Activated naive CD4-positive, alpha-beta T cell treated with anti-CD3 and anti-CD28 coated beads for 36 hours (primary cell): ENCODE measurements around the gene DLG4. TPM values are rescaled to one million over a fixed set of nuclear protein-coding genes. Genes with fewer than 3 reads are reported as not detected.

Experiments
- CTCF ChIA-PET: fragments of 350-600 bp; sonication (Branson Sonifier 250); formaldehyde crosslinking; loops from one replicate; lab custom pipeline; 2021; ENCODE audit warnings: antibody characterized with exemption; lab: Charles Lee
- DNase-seq: peaks from one replicate; pipeline ENCODE4 v3.0.0-alpha.2; 2020
- H3K27ac Mint-ChIP-seq: one replicate; pipeline ENCODE4 v1.8.0; 2021; ENCODE audit warnings: mild to moderate bottlenecking, mixed read lengths
- H3K27me3 Mint-ChIP-seq: one replicate; pipeline ENCODE4 v1.8.0; 2021; ENCODE audit warnings: low read depth, mixed read lengths
- H3K36me3 Mint-ChIP-seq: one replicate; pipeline ENCODE4 v1.8.0; 2021; ENCODE audit warnings: low read depth, mixed read lengths
- H3K4me1 Mint-ChIP-seq: one replicate; pipeline ENCODE4 v1.8.0; 2021; ENCODE audit warnings: low read depth, mixed read lengths
- H3K4me3 Mint-ChIP-seq: one replicate; pipeline ENCODE4 v1.8.0; 2021; ENCODE audit warnings: mild to moderate bottlenecking, moderate library complexity, mixed read lengths
- H3K9me3 Mint-ChIP-seq: one replicate; pipeline ENCODE4 v1.8.0; 2021; ENCODE audit warnings: mixed read lengths
- intact Hi-C: fragments of 100-400 bp; cut with micrococcal nuclease; formaldehyde crosslinking; loops from one replicate; pipeline ENCODE4 v1.15.1; 2023
- total RNA-seq, 2 experiments: library from RNA; stranded (reverse); gene quantifications; one replicate each; pipeline ENCODE4 v1.2.3, GENCODE V29; 2021

DLG4 gene
- total RNA-seq, 2 experiments from 2014 or later = 13.6 to 13.8 TPM

GRCh38 chr17:7237266-7237760 lies 17.7 kb upstream of the DLG4 start:
- CTCF ChIA-PET = interaction anchor here (0.5 to 2.5 kb wide), 4 partner anchors 17 to 61 kb away, joined by 3 to 8 read pairs (median 4); partner anchors contain the start of genes ACADVL and DLG4
- Mint-ChIP-seq H3K36me3 (peaks cover 26% of the 10 kb centered on the region), H3K4me1 (peaks cover 68% of the 10 kb centered on the region), H3K27ac (peak overlapping the region; percentile 86), H3K27me3 (no peaks in the 10 kb centered on the region), H3K9me3 (no peaks in the 10 kb centered on the region), H3K4me3 (peak overlapping the region; percentile 94)
- intact Hi-C loops = loop anchor here (5.0 kb wide), 1 partner anchor 605 kb away; no protein-coding TSS in a partner anchor
- no peak for DNase-seq

- peaks cover 69% of the 10 kb centered on the region for H3K4me1 Mint-ChIP-seq
- H3K27ac Mint-ChIP-seq = peak overlapping the region; percentile 86
- CTCF ChIA-PET = interaction anchor here (0.7 to 1.0 kb wide), 2 partner anchors 16 to 17 kb away, joined by 3 to 4 read pairs; partner anchors contain the start of genes ACADVL and DLG4
- intact Hi-C loops = loop anchor here (5.0 kb wide), 1 partner anchor 605 kb away; no protein-coding TSS in a partner anchor
- no peaks in the 10 kb centered on the region for H3K9me3 Mint-ChIP-seq
- H3K27me3 Mint-ChIP-seq = no peaks in the 10 kb centered on the region
- H3K36me3 Mint-ChIP-seq = peaks cover 25% of the 10 kb centered on the region
- no peak for DNase-seq
- peak overlapping the region; percentile 94 for H3K4me3 Mint-ChIP-seq
These were observed 17.2 kb upstream of the DLG4 start for GRCh38 chr17:7236808-7237207.

GRCh38 chr17:7235693-7236665 lies 16.3 kb upstream of the DLG4 start:
- Mint-ChIP-seq H3K4me3 (peak overlapping the region; percentile 90), H3K27ac (peak overlapping the region; percentile 22), H3K4me1 (peaks cover 61% of the 10 kb centered on the region), H3K27me3 (no peaks in the 10 kb centered on the region), H3K9me3 (no peaks in the 10 kb centered on the region), H3K36me3 (peaks cover 22% of the 10 kb centered on the region)
- intact Hi-C loops = loop anchor here (2.0 to 5.0 kb wide), 2 partner anchors 249 to 606 kb away; partner anchors contain the start of gene POLR2A
- CTCF ChIA-PET = interaction anchor here (0.7 to 1.9 kb wide), 3 partner anchors 15 to 17 kb away, joined by 3 to 6 read pairs (median 4); partner anchors contain the start of genes ACADVL and DLG4
- DNase-seq = no peak

GRCh38 chr17:7234083-7234951 lies 14.7 kb upstream of the DLG4 start, which contains the start of gene DVL2:
Gene DVL2 (minus strand): TSS chr17:7234517. CDS start chr17:7234262, 255 bp downstream.
- Mint-ChIP-seq H3K4me1 (peaks cover 52% of the 10 kb centered on the region), H3K27me3 (no peaks in the 10 kb centered on the region), H3K36me3 (peaks cover 22% of the 10 kb centered on the region), H3K27ac (peak within 1 kb of the TSS; percentile 88), H3K9me3 (no peaks in the 10 kb centered on the region), H3K4me3 (peak within 1 kb of the TSS; percentile 90)
- peak; percentile 96 for DNase-seq
- intact Hi-C loops = loop anchor here (1.0 to 2.0 kb wide), 3 partner anchors 20 to 250 kb away; partner anchors contain the start of genes EIF5A and POLR2A
- CTCF ChIA-PET = interaction anchor here (1.3 to 1.9 kb wide), 2 partner anchors 12 to 14 kb away, joined by 3 to 6 read pairs; partner anchors contain the start of genes ACADVL and DLG4

- CTCF ChIA-PET = interaction anchor here (2.6 kb wide), 1 partner anchor 13 kb away, joined by 15 read pairs; the partner anchor contains the start of genes ACADVL and DLG4
- Mint-ChIP-seq H3K27ac (peak overlapping the region; percentile 80), H3K4me1 (peaks cover 54% of the 10 kb centered on the region), H3K4me3 (peak overlapping the region; percentile 90), H3K9me3 (no peaks in the 10 kb centered on the region), H3K27me3 (no peaks in the 10 kb centered on the region), H3K36me3 (peaks cover 21% of the 10 kb centered on the region)
- no peak for DNase-seq
- intact Hi-C loops = loop anchor here (1.0 to 2.0 kb wide), 3 partner anchors 19 to 251 kb away; partner anchors contain the start of genes EIF5A and POLR2A
These were observed 14.1 kb upstream of the DLG4 start for GRCh38 chr17:7233701-7234082.

- Mint-ChIP-seq H3K36me3 (peaks cover 25% of the 10 kb centered on the region), H3K4me1 (peaks cover 57% of the 10 kb centered on the region), H3K27me3 (no peaks in the 10 kb centered on the region), H3K9me3 (no peaks in the 10 kb centered on the region), H3K27ac (no peak overlapping the region), H3K4me3 (peak overlapping the region; percentile 4)
- CTCF ChIA-PET = interaction anchor here (0.7 to 2.6 kb wide), 2 partner anchors 11 to 65 kb away, joined by 5 to 15 read pairs; partner anchors contain the start of genes ACADVL and DLG4
- intact Hi-C loops = no loop called here
- no peak for DNase-seq
These were observed 12.5 kb upstream of the DLG4 start for GRCh38 chr17:7232114-7232513.

- Mint-ChIP-seq H3K9me3 (no peaks in the 10 kb centered on the region), H3K4me3 (no peak overlapping the region), H3K4me1 (peaks cover 32% of the 10 kb centered on the region), H3K27me3 (no peaks in the 10 kb centered on the region), H3K36me3 (peaks cover 14% of the 10 kb centered on the region), H3K27ac (no peak overlapping the region)
- intact Hi-C loops = no loop called here
- CTCF ChIA-PET = interaction anchor here (1.4 kb wide), 1 partner anchor 10 kb away, joined by 3 read pairs; the partner anchor contains the start of genes ACADVL and DLG4
- no peak for DNase-seq
These were observed 9.9 kb upstream of the DLG4 start for GRCh38 chr17:7229504-7229903.

GRCh38 chr17:7228920-7229319 lies 9.3 kb upstream of the DLG4 start:
- Mint-ChIP-seq H3K27ac (no peak overlapping the region), H3K36me3 (peaks cover 14% of the 10 kb centered on the region), H3K9me3 (no peaks in the 10 kb centered on the region), H3K4me3 (no peak overlapping the region), H3K4me1 (peaks cover 30% of the 10 kb centered on the region), H3K27me3 (no peaks in the 10 kb centered on the region)
- DNase-seq = no peak
- CTCF ChIA-PET = no interaction called here
- intact Hi-C loops = no loop called here

- no peaks in the 10 kb centered on the region for H3K9me3 Mint-ChIP-seq
- no peak overlapping the region for H3K27ac Mint-ChIP-seq
- DNase-seq = no peak
- no peak overlapping the region for H3K4me3 Mint-ChIP-seq
- intact Hi-C loops = no loop called here
- peaks cover 16% of the 10 kb centered on the region for H3K4me1 Mint-ChIP-seq
- H3K36me3 Mint-ChIP-seq = peaks cover 21% of the 10 kb centered on the region
- H3K27me3 Mint-ChIP-seq = no peaks in the 10 kb centered on the region
- CTCF ChIA-PET = no interaction called here
These were observed 7.4 kb upstream of the DLG4 start for GRCh38 chr17:7226721-7227710.

- CTCF ChIA-PET = no interaction called here
- H3K27me3 Mint-ChIP-seq = no peaks in the 10 kb centered on the region
These were observed 6.2 kb upstream of the DLG4 start for GRCh38 chr17:7225711-7226331.

More at GRCh38 chr17:7225711-7226331, 6.2 kb upstream of the DLG4 start:
- H3K4me3 Mint-ChIP-seq = no peak overlapping the region
- H3K9me3 Mint-ChIP-seq = no peaks in the 10 kb centered on the region
- peaks cover 26% of the 10 kb centered on the region for H3K36me3 Mint-ChIP-seq
- H3K27ac Mint-ChIP-seq = no peak overlapping the region
- no peak for DNase-seq
- peaks cover 20% of the 10 kb centered on the region for H3K4me1 Mint-ChIP-seq
- intact Hi-C loops = no loop called here
